Measurements from ENCODE around the gene RNF220. TPM values are rescaled to one million over a fixed set of nuclear protein-coding genes. Genes with fewer than 3 reads are reported as not detected.

Gene RNF220
- total and polyA plus RNA-seq, 2 of the 13 experiments (the other 11 are each of a cell fraction or from before 2014, with no cell fraction given): 48.2 to 72.1 TPM

GRCh38 chr1:44674113-44675000 is 269.3 kb downstream of the RNF220 start, which contains the start of the genes ARMH1 and TMEM53 (continued):
- TF ChIP-seq ZNF891 (CRISPR knock-in tag; IDR thresholded peaks at IDR 0.05) (peak; percentile 36; the same call in 1 of the 2 replicates), NCOA1 (CRISPR knock-in tag; IDR thresholded peaks at IDR 0.05) (peak; percentile 96), AGO2 (optimal IDR thresholded peaks at IDR 0.05; ENCODE audit: low read depth, low read length) (peak; percentile 56), GATAD2A (CRISPR knock-in tag; IDR thresholded peaks at IDR 0.05) (no peak), ZNF652 (CRISPR knock-in tag; IDR thresholded peaks at IDR 0.05; ENCODE audit: borderline replicate concordance, low read depth) (no peak), ZNF362 (CRISPR knock-in tag; IDR thresholded peaks at IDR 0.05; ENCODE audit: borderline replicate concordance) (no peak), POLR2AphosphoS2 (IDR thresholded peaks at IDR 0.05; ENCODE audit: low read depth, low read length) (no peak), PBX3 (CRISPR knock-in tag; IDR thresholded peaks at IDR 0.05; ENCODE audit: borderline replicate concordance) (peak; percentile 94; the same call in 1 of the 2 replicates), ELF4 (CRISPR knock-in tag; IDR thresholded peaks at IDR 0.05; ENCODE audit: borderline replicate concordance) (0 out of 2 replicates have a peak, but pooled peaks have one; percentile 65), HNRNPL (IDR thresholded peaks at IDR 0.05; ENCODE audit: low read depth, low read length) (0 out of 2 replicates have a peak, but pooled peaks have one; percentile 40), ZNF282 (IDR thresholded peaks at IDR 0.05; ENCODE audit: partially characterized antibody) (no peak), ZBTB2 (CRISPR knock-in tag; IDR thresholded peaks at IDR 0.05; ENCODE audit: low read depth) (no peak), DNMT1 (CRISPR knock-in tag; IDR thresholded peaks at IDR 0.05) (no peak), ZNF292 (CRISPR knock-in tag; IDR thresholded peaks at IDR 0.05; ENCODE audit: borderline replicate concordance, low read depth) (0 out of 2 replicates have a peak, but pooled peaks have one; percentile 17), ZNF543 (CRISPR knock-in tag; IDR thresholded peaks at IDR 0.05) (0 out of 2 replicates have a peak, but pooled peaks have one; percentile 42), FOSL1 (CRISPR knock-in tag; IDR thresholded peaks at IDR 0.05; ENCODE audit: borderline replicate concordance) (no peak), ZNF337 (CRISPR knock-in tag; IDR thresholded peaks at IDR 0.05; ENCODE audit: borderline replicate concordance, low read depth) (0 out of 2 replicates have a peak, but pooled peaks have one; percentile 37), TBX3 (IDR thresholded peaks at IDR 0.05; ENCODE audit: borderline replicate concordance) (peak; percentile 69; the same call in 1 of the 2 replicates), EP300 (IDR thresholded peaks at IDR 0.05; ENCODE audit: low read depth in 2 of 2, low read length in 2 of 2) (peak in 1 of 2 experiments; percentile 18; a peak in 2 of 4 replicates), EP300 (CRISPR knock-in tag; IDR thresholded peaks at IDR 0.05; ENCODE audit: borderline replicate concordance) (no peak), DZIP1 (CRISPR knock-in tag; IDR thresholded peaks at IDR 0.05) (no peak)
